GM06990 (cell line): ENCODE measurements around the gene NT5C3B.

Experiments used
- DNase-seq: peaks from one replicate; pipeline ENCODE4 v3.0.0-alpha.2; 2011; ENCODE audit not compliant: insufficient read length; ENCODE audit errors: extremely low read depth
- H3K27me3 ChIP-seq: replicated peaks from 2 replicates; pipeline ENCODE4 v1.6.0; 2011; ENCODE audit warnings: low read length; ENCODE audit not compliant: control insufficient read depth, insufficient read depth
- H3K36me3 ChIP-seq: 2 replicates; pipeline ENCODE4 v1.5.1; 2011; ENCODE audit warnings: low read length; ENCODE audit not compliant: control insufficient read depth, insufficient read depth
- H3K4me3 ChIP-seq: replicated peaks from 2 replicates; pipeline ENCODE4 v1.5.1; 2011; ENCODE audit warnings: low read depth, mild to moderate bottlenecking, control low read depth, low read length
- CTCF ChIP-seq: IDR thresholded peaks from 2 replicates; pipeline ENCODE4 v1.5.1; 2011; ENCODE audit warnings: low read length, control low read depth, mild to moderate bottlenecking, inconsistent platforms; ENCODE audit not compliant: insufficient read depth, poor library complexity, severe bottlenecking

The NT5C3B gene

GRCh38 chr17:41810659-41811548 lies 25.1 kb downstream of the NT5C3B start:
- H3K36me3 ChIP-seq: no peaks in the 10 kb centered on the region
- H3K27me3 ChIP-seq: no peaks in the 10 kb centered on the region; the same call in 1 of the 2 replicates
- DNase-seq: no peak
- no peak for TF ChIP-seq CTCF
- peak overlapping the region; percentile 62 for H3K4me3 ChIP-seq

GRCh38 chr17:41806685-41807445 lies 29.2 kb downstream of the NT5C3B start:
- DNase-seq: no peak
- no peak overlapping the region for H3K4me3 ChIP-seq
- no peak for TF ChIP-seq CTCF
- H3K36me3 ChIP-seq: no peaks in the 10 kb centered on the region
- H3K27me3 ChIP-seq: no peaks in the 10 kb centered on the region; the same call in 1 of the 2 replicates

GRCh38 chr17:41803049-41804020 lies 32.7 kb downstream of the NT5C3B start:
- no peak for TF ChIP-seq CTCF
- no peak for DNase-seq
- no peaks in the 10 kb centered on the region for H3K27me3 ChIP-seq
- H3K4me3 ChIP-seq: no peak overlapping the region
- H3K36me3 ChIP-seq: no peaks in the 10 kb centered on the region

- peak; percentile 94 for TF ChIP-seq CTCF
- no peaks in the 10 kb centered on the region for H3K27me3 ChIP-seq
- no peaks in the 10 kb centered on the region for H3K36me3 ChIP-seq
- no peak overlapping the region for H3K4me3 ChIP-seq
- DNase-seq: no peak
These were observed 34.4 kb downstream of the NT5C3B start for GRCh38 chr17:41801374-41802271.
